HG03521 (cell line): ENCODE results near the gene MYOM1.

ENCODE experiments used
- ATAC-seq: cut with Tn5 transposase; IDR thresholded peaks from one replicate; pipeline ENCODE4 v1.9.1; 2021; ENCODE audit warnings: mild to moderate bottlenecking, moderate library complexity; ENCODE audit not compliant: unreplicated experiment

Gene MYOM1

DNA sequence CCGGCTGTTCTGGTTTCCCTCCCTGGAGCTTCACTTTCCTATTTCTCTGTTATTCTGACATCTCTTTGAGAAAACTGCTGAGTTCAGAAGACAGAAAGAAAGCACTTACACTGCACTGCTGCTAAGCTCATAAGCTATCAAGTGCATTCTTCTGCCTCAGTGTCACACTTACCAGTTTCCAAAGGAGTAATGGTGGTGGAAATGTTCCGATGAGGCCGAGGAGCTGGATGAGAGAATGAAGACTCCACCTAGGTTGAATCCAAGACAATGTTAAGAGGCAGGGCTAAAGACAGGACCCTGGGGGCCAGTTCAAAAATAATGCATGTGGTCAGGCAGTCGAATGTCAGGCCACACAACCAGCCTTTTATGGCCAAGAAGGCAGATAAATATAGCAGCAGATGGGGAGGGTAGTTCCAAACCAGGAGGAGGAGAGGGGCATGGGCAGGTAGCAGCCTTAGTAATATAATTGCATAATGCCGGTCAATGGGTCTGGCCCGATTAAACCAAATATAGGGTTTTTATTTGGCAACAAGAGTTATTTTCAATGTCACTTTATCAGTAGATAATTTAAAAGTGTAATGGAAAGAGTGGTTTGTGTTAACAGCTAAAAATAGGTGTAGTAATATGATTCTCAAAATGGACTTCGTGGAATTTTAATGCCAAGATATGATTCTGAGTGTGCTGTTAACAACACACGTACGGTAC is at the start of gene MYOM1:
Gene MYOM1, minus strand, starts transcription at position 338 of the 705 bp plus-strand sequence. CDS start 4,745 bp downstream, outside the sequence.
- ATAC-seq, result no peak

DNA sequence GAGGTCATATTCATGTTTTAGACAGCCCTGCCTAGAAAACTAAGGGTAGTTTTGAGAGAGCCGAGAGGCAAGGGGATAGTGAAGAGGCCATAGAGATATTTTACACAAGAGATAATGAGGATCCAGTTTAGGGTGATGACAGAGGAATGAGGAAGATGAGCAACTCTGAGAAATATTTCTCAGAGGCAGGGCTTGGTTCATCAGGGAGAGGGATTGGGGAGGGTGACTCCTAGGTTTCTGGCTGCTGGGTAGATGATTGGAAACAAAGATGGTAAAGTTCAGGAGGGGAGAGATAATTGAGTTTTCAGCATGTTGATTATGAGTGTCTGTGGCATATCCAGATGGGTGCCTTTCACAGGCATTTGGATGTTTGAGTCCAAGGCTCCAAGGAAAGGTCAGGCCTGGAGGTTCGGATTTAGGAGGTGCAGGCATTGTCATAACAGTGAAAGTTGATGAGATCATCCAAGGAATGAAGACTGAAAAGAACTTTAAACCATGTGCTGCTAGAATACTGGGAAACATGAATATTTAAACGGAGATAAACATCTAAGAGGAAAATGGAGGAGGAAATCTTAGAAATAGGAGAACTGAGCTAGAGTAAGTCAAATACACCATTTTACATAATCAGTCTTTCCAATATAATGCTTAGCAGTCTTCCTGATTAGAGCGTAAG is 49.6 kb upstream of the MYOM1 start:
- ATAC-seq, result no peak

DNA sequence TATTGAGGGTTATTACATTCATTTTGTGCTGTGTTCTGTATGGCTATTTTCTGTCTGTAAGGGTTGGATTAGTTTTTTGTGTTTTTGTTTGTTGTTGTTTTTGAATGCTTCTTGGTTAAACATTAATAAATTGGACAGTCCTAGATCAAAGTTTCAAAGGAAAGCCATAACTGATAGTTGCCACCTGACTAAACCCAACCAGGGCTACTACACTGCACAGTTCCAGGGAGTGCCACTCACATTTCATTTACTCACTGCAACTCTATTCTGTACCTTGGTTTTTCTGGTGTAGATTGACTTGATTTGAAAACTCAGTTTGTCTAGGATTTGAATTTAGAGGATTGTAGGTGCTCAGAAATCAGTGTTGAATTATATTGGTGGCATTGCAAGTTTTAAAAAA is 48.5 kb upstream of the MYOM1 start:
- ATAC-seq, result no peak

DNA sequence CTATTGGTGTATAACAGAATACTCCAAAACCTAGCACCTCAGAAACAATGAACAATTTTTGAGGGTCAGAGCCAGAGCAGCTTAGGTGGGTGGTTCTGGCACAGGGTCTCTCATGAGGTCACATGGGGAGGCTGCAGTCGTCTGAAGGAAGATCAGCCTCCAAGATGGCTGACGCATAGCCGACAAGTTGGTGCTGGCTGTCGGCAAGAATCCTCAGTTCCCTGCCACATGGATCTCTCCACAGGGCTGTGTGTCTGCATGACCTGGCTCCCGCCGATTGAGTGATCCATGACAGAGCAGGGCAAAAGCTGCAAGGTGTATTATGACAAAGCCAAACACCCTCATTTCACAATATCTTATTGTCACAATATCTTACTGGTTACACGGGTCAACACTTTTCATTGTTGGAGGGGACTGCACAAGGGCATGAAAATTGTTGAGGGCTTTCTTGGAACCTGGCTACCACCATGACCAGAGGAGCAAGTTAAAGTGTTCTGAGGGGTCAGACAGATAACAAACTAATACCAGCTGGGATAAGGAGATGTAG is 46.4 kb upstream of the MYOM1 start:
- no peak for ATAC-seq

DNA sequence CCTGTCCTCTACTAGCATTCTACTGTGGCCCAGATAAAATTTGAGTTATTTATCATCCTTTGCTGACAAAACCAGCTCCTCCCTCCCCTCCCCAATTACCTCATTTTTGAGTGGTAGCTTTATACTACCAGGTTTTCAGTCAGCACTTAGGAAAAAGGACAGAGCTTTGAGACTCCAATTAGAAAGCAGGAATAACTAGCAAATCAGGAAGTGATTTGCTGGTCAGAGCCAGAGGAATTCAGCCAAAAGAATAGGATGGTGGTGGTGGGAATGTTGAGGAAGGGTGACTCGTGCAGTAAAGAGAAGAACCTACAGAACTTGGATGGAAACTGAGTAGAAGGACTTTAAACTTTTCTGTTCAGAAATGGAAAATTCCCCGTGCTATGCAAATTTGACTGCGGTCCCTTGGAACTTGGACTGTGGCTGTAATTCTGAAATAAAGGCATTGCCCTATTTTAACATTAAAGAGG is 45.8 kb upstream of the MYOM1 start:
- no peak for ATAC-seq

DNA sequence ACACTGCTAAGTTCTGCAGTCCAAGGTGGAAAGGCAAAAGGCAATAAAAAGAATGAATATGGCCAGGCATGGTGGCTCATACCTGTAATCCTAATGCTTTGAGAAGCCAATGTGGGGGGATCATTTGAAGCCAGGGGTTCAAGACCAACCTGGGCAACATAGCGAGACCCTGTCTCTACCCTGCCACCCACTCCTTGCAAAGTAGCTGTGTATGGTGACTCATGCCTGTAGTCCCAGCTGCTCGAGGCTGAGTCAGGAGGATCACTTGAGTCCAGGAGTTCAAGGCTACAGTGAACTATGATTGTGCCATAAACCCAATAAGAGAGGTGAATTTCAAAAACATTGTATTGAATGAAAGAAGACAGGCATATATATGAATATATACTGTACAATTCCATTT is 44.6 kb upstream of the MYOM1 start:
- ATAC-seq, result no peak

DNA sequence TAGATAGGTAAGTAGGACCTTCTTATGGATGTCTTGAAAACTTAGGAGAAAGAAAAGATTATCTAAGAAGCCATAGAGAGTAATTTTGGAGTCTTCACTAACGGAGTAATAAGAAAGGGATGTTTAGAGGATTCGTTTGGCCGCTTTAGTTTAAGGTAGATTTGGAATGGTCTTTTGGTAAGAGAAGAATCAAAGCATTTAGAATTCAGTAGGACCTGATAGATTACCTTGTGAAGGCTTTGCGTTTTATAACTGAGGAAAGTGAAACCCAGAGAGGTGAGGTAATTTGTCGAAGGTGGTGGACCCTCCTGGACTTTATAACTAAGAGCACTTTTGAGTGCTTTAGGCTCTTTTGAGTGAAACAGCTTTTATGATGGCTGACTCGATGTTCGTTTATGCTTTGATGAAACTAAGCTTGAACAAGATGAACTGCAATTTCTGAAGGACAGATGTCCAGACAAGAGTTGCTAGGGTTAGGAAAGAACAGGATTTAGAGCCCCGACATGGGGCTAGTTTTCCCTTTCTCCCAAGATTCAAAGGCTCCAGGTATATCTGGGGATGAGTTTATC is 43.4 kb upstream of the MYOM1 start:
- no peak for ATAC-seq

DNA sequence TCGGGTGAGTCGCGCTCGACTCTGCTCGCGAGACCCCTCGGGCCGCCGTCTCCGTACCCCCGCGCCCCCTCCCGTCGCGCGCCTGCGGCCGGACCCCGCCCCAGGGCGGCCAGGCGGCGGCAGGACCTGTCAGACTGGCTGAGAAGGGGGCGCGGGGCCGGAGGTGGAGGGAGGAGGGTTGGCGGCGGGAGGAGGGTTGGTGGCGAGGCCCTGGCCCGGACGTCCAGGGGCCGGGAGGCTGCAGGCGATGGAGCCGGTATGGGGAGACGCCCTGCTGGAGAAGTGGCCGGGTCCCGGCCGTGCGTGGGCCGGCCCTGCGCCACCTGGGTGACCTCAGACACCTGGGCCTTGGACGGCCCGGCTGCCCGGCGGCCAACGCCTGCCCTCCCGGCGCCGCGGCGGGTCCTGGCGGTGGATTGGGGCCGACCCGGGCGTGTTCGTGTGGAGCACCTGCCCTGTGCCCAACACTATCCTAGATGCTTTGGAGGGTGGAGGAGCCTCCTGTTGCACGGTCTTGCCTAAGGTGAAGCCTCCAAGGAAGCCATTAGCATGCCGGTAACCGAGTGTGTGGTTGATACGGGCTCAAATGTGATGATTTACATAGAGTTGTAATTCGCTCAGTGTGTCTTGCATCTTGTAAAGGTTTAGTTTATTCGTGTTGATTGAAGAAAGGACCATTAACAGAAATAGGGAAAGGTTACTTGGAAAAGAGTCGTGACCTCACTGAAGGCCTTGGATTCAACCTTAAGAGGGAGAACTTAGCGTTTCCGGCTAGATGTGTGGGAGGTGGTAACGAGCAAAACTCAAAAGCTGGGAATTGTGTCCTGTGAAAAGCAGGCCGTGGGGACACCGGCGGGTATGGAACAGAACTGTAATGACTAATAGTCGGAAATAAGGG is 42.7 kb upstream of the MYOM1 start:
- peak; percentile 33 for ATAC-seq

DNA sequence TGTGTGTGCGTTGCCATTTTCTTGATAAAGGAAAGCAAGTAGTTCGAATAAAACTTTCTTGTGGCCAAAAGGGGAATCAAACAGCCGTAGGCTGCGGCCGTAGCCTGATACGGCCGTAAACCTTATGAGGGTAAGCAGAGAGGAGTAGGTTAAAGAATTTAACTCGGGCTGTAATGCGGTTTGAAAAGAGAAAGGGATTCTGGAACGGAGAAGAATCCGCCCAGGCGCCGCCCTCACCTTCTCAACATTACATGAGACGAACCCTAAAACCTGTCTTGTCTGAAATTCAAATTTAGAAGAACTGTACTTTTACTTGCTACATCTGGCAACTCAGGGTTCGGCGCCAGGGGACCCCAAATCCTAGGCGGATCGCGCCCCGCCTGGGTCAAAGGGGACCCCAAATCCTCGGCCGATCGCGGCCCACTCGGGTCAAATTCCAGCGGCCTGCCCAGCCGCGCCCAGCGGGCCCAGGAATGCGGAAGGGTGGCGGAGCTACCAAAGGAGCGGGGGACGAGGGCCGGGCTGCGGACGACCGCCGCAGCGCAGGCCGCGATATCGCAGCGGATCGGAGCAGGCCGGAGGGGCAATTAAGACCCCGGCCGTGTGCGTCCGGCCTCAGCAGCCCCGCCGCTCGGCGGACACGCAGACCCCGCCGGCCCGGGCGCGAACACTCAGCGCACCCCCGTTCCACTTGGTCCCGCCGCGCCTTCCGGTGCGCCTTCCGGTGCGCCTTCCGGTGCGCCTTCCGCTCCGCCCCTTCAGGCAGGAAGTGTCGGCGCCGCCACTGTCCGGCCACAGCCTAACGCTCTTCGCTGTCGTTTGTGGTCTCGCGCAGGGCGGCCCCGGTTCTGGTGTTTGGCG is 41.8 kb upstream of the MYOM1 start, which contains the start of gene MYL12B:
Gene MYL12B, plus strand, starts transcription at position 761 of the 861 bp plus-strand sequence. CDS start 10,766 bp downstream, outside the sequence.
- peak; percentile 73 for ATAC-seq

DNA sequence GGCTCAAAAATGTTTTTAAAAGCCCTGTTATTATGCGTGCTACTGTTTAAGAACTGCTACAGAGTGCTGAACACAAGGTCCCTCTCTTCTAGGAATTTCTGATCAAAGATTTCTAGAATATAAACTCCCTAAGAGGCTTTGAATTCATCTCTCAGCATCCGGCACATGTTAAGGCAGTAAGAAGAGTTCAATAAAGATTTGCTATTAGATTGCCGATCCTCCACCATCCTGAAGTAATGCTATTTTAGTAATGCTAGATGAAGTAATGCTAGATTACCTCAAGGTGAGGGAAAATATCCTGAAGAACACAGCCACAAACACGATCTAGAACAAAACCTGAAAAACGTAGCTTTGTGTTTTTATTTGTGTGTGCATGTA is 41.2 kb upstream of the MYOM1 start:
- no peak for ATAC-seq

DNA sequence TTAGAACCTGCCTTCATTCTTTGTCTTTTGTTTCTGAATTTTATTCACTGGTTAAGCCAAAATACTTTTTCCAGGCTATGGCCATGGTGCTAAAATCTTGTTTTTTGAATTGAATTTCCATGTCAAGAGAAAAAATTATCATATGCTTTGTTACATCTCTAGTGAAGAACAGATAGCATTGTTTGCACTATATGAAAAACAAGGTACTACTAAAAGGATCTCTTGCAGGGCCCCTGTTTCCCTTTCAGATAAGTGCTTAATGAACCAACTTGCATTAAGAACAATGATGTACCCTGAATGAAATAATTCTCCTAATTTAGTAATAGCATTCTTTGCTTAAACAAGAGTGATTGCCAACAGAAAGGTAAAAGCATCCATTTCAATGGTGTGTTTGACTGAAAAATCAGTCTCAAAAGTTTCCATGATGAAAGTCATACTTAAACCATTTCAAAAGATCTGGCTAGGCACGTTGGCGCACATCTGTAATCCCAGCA is 37.9 kb upstream of the MYOM1 start:
- ATAC-seq, result no peak

DNA sequence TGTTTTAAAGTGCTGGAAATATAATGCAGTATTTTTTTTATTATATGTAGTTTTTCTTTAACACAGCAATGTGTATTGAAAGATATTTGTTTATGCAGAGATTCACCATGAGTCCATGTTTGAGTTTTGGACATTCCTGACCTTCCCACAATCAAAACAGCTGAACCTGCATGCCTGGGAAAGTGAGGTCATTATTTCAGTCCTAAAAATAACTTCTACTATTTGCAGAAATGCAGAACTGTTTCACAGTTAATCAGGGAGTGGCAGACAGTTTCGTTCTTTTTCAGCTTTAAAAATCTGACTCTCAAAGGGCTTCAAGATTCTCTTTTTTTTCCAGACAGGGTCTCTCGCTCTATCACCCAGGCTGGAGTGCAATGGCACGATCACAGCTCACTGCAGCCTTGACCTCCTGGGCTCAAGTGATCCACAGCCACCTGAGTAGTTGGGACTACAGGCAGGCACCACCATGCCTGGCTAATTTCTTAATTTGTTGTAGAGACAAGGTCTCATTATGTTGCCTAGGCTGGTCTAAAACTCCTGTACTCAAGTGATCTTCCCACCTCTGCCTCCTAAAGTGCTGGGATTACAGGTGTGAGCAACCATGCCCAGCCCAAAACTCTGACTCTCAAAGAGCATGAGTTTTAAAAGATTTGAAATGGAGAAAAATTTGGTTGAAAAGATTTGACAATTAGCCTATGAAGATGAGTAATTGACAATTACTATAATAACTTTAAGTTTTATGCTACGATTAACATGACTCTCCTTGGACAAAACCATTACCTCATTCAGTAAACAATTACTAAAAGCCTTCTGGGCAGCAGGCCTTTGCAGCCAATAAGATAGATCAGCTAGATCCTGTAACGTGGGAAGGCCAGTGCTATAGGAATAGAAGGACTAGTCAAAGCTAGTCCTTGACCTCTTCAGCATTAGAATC is 37.2 kb upstream of the MYOM1 start:
- no peak for ATAC-seq

DNA sequence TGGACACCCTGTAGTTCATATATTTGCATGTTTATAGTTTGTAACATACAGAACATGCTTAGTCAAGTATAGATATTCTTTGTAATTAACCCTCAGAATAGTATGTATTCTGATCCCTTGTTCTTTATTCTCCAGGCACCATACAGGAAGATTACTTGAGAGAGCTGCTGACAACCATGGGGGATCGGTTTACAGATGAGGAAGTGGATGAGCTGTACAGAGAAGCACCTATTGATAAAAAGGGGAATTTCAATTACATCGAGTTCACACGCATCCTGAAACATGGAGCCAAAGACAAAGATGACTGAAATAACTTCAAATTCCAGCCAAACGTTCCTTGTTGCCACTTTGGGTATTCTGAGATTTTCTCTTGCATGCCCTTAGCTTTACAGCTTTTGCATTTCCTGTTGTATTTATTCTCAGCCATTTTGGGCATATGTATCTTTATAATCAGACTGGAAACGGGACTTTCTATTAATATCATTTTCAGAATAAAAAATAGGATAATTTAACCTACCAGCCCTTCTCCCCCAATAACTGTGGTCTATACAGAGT is 35.9 kb upstream of the MYOM1 start:
- ATAC-seq, result no peak

DNA sequence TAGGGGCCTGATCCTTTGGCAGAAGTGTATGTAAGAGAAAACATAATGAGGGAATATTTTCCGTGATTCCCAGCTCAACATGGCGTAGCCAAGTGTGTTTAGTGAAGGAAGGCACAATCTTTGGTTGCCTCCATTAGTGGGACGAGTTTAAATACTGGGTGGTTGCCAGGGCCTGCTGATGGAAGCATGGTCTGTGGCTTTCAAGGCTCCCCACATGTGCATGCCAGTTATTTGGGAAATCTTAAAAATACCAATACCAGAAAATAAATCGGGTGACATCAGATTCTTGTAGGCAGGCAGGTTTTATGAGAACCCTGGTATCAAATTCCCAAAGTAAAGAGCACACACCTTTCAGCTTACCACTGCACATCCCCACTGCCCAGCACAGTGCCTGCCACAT is 35.0 kb upstream of the MYOM1 start:
- no peak for ATAC-seq

DNA sequence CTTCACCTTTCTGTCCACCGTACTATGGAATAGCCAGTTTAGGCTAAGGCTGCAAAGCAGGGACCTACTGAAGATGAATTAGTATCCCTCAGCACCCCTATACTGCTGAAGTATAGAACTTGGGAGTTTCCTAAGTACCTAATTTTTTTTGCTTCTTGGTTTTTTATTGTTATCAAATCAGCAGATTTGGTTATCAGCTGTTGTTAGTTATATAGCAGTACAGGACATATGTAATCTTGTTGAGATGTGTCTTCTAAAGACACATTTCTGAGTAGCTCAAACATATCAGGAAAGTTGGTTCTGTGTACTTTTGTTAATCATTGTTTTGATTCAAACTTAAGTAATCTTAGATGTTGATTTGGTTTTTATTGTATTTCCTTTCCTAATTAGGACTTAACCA is 33.1 kb upstream of the MYOM1 start:
- no peak for ATAC-seq

DNA sequence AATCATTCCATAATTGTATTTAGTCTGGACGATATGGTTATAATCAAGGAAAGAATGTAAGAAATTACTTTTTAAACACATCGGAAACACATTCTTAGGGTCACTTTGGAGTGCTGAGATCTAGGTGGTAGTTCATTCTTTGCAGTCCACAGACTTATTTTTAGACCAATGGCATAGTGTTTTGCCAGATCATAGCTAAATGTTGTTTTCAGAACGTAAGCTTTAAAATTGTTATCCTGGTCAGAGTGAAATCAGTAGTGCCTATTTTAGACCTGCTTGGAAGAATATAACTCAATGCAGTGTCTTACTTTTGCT is 32.2 kb upstream of the MYOM1 start:
- ATAC-seq, result no peak

DNA sequence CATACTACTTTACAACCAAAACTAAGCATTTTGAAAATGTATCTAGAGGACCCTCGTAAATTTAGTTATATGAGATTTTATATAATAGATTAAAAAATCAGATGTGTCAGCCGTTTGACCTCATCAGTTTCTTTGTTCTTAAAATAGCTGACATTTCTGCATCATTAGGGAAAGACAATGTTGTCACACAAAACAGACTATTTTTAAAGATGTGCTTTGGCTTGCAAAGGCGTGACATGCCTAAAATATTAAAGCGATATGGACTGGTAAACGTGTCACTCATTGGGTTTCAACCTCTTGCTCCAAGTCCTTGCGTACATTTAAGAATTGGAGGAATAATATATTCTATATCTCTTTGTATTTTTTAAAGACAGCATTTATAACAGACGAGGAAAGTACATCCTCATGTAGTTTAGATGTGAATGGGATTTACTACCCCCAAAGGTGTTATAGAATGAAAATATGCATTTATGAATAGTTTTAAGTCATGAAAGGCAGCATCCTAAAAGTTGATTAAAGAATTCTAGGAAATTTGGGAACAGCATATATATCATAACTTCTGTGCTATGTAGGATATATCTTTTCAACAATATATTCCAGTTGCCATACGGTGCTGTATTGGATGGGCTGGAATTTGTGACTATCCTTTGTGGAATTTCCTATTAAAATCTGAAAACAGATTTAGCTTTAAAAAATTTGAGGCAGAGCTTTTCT is 31.6 kb upstream of the MYOM1 start:
- ATAC-seq, result no peak
